Neural cell (in vitro differentiated cells): ENCODE results near the gene RGS7BP. TPM values are rescaled to one million over a fixed set of nuclear protein-coding genes. Genes with fewer than 3 reads are reported as not detected.

Experiments
- H2AFZ ChIP-seq: fragments of 200-600, 300-800 bp; sonication (generic), shearing (Covaris generic); 2 replicates; pipeline ENCODE4 v1.6.0; 2014; ENCODE audit warnings: low read depth, mild to moderate bottlenecking, antibody characterized with exemption, low read length, moderate library complexity
- H3F3A ChIP-seq: fragments of 200-600 bp; shearing (Covaris generic); 2 replicates; pipeline ENCODE4 v1.6.1; 2016; ENCODE audit warnings: mild to moderate bottlenecking, moderate library complexity, mixed read lengths, antibody characterized with exemption, low read length; ENCODE audit not compliant: insufficient read depth, poor library complexity, severe bottlenecking
- H3K27ac ChIP-seq: fragments of 200-600, 300-800 bp; sonication (generic), shearing (Covaris generic); 2 replicates; pipeline ENCODE4 v1.5.1; 2014; ENCODE audit warnings: mild to moderate bottlenecking, low read length, moderate library complexity
- H3K27me3 ChIP-seq: fragments of 300-800, 200-600 bp; sonication (generic), shearing (Covaris generic); 2 replicates; pipeline ENCODE4 v1.6.0; 2014; ENCODE audit warnings: mild to moderate bottlenecking, low read depth, low read length, moderate library complexity; ENCODE audit not compliant: insufficient read depth
- H3K36me3 ChIP-seq: fragments of 300-800, 200-600 bp; sonication (generic), shearing (Covaris generic); 2 replicates; pipeline ENCODE4 v1.5.1; 2014; ENCODE audit warnings: mild to moderate bottlenecking, antibody characterized with exemption, low read length, moderate library complexity; ENCODE audit not compliant: insufficient read depth
- H3K4me2 ChIP-seq: fragments of 300-800, 200-600 bp; sonication (generic), shearing (Covaris generic); 2 replicates; pipeline ENCODE4 v1.6.0; 2014; ENCODE audit warnings: mild to moderate bottlenecking, low read length
- H3K4me3 ChIP-seq: fragments of 300-800, 200-600 bp; sonication (generic), shearing (Covaris generic); 2 replicates; pipeline ENCODE4 v1.5.1; 2014; ENCODE audit warnings: mild to moderate bottlenecking, low read length, moderate library complexity
- H3K79me2 ChIP-seq: fragments of 200-600 bp; shearing (Covaris generic); replicated peaks from 2 replicates; pipeline ENCODE4 v1.6.0; 2014; ENCODE audit warnings: mild to moderate bottlenecking, low read length, moderate library complexity; ENCODE audit not compliant: insufficient read depth
- H3K9ac ChIP-seq: fragments of 300-800, 200-600 bp; sonication (generic), shearing (Covaris generic); 2 replicates; pipeline ENCODE4 v1.6.1; 2016; ENCODE audit warnings: mild to moderate bottlenecking, low read length, mixed read lengths
- H3K9me2 ChIP-seq: fragments of 200-600 bp; shearing (Covaris generic); 2 replicates; pipeline ENCODE4 v1.6.1; 2016; ENCODE audit warnings: mild to moderate bottlenecking, low read length, mixed read lengths; ENCODE audit not compliant: insufficient read depth
- H3K9me3 ChIP-seq: fragments of 200-600, 300-800 bp; sonication (generic), shearing (Covaris generic); 2 replicates; pipeline ENCODE4 v1.6.1; 2016; ENCODE audit warnings: mild to moderate bottlenecking, mixed run types, low read length, moderate library complexity, mixed read lengths
- H4K20me1 ChIP-seq: fragments of 200-600 bp; shearing (Covaris generic); 2 replicates; pipeline ENCODE4 v1.6.1; 2016; ENCODE audit warnings: mild to moderate bottlenecking, mixed run types; ENCODE audit not compliant: insufficient read depth
- CTCF ChIP-seq: fragments of 450-650 bp; IDR thresholded peaks from 2 replicates; pipeline ENCODE4 v1.5.1; 2014; ENCODE audit warnings: antibody characterized with exemption, mild to moderate bottlenecking, moderate library complexity; ENCODE audit not compliant: poor library complexity, severe bottlenecking
- EP300 ChIP-seq: fragments of 450-650 bp; conservative IDR thresholded peaks from 2 replicates; pipeline ENCODE4 v1.6.1; 2014; ENCODE audit warnings: antibody characterized with exemption, mild to moderate bottlenecking, moderate library complexity; ENCODE audit not compliant: poor library complexity, severe bottlenecking
- EZH2 ChIP-seq: fragments of 200-600, 300-800 bp; shearing (Covaris generic), sonication (generic); IDR thresholded peaks from 2 replicates; pipeline ENCODE4 v1.6.1; 2014; ENCODE audit warnings: antibody characterized with exemption, low read length, borderline replicate concordance, mild to moderate bottlenecking; ENCODE audit not compliant: insufficient read depth, poor library complexity, severe bottlenecking
- MXI1 ChIP-seq: fragments of 450-650 bp; conservative IDR thresholded peaks from 2 replicates; pipeline ENCODE4 v1.6.1; 2014; ENCODE audit warnings: antibody characterized with exemption, mild to moderate bottlenecking; ENCODE audit not compliant: poor library complexity, severe bottlenecking
- POLR2AphosphoS5 ChIP-seq: IDR thresholded peaks from 2 replicates; pipeline ENCODE4 v1.6.1; 2012
- RAD21 ChIP-seq: fragments of 450-650 bp; conservative IDR thresholded peaks from 2 replicates; pipeline ENCODE4 v1.6.1; 2014; ENCODE audit warnings: antibody characterized with exemption, mild to moderate bottlenecking, moderate library complexity
- SMC3 ChIP-seq: fragments of 450-650 bp; conservative IDR thresholded peaks from 2 replicates; pipeline ENCODE4 v1.6.1; 2014; ENCODE audit warnings: antibody characterized with exemption, mild to moderate bottlenecking, moderate library complexity; ENCODE audit not compliant: poor library complexity
- TAF1 ChIP-seq: IDR thresholded peaks from 2 replicates; pipeline ENCODE4 v1.6.1; 2012; ENCODE audit warnings: low read depth
- polyA plus RNA-seq: library from polyadenylated mRNA; depleted of rRNA; stranded (reverse); fragments of >200 nt; gene quantifications from 2 replicates; pipeline ENCODE4 v1.2.3, GENCODE V29; 2014
- TF ChIP-seq, protein P1 (sequence below): IDR thresholded peaks from 2 replicates; pipeline ENCODE4 v1.6.1; 2012; ENCODE audit warnings: borderline replicate concordance

RGS7BP gene
- polyA plus RNA-seq, 1 donor from 2014 or later = 9.5 TPM

GRCh38 chr5:64518793-64519192 lies 13.0 kb downstream of the RGS7BP start:
- no peak overlapping the region for H3K9ac ChIP-seq
- TF ChIP-seq SMC3 (no peak), POLR2AphosphoS5 (no peak), MXI1 (no peak), EP300 (no peak), TAF1 (no peak), CTCF (no peak), RAD21 (no peak), EZH2 (no peak)
- TF ChIP-seq, protein P1, sequence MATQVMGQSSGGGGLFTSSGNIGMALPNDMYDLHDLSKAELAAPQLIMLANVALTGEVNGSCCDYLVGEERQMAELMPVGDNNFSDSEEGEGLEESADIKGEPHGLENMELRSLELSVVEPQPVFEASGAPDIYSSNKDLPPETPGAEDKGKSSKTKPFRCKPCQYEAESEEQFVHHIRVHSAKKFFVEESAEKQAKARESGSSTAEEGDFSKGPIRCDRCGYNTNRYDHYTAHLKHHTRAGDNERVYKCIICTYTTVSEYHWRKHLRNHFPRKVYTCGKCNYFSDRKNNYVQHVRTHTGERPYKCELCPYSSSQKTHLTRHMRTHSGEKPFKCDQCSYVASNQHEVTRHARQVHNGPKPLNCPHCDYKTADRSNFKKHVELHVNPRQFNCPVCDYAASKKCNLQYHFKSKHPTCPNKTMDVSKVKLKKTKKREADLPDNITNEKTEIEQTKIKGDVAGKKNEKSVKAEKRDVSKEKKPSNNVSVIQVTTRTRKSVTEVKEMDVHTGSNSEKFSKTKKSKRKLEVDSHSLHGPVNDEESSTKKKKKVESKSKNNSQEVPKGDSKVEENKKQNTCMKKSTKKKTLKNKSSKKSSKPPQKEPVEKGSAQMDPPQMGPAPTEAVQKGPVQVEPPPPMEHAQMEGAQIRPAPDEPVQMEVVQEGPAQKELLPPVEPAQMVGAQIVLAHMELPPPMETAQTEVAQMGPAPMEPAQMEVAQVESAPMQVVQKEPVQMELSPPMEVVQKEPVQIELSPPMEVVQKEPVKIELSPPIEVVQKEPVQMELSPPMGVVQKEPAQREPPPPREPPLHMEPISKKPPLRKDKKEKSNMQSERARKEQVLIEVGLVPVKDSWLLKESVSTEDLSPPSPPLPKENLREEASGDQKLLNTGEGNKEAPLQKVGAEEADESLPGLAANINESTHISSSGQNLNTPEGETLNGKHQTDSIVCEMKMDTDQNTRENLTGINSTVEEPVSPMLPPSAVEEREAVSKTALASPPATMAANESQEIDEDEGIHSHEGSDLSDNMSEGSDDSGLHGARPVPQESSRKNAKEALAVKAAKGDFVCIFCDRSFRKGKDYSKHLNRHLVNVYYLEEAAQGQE = no peak

GRCh38 chr5:64519263-64519662 lies 13.4 kb downstream of the RGS7BP start:
- Histone ChIP-seq H3K36me3 (no peaks in the 10 kb centered on the region), H3K79me2 (no peaks in the 10 kb centered on the region), H3F3A (no peaks in the 10 kb centered on the region), H2AFZ (no peak overlapping the region), H3K9me3 (no peaks in the 10 kb centered on the region), H3K4me3 (no peak overlapping the region), H3K9me2 (no peaks in the 10 kb centered on the region), H3K4me2 (no peak overlapping the region), H3K27ac (no peak overlapping the region), H4K20me1 (no peaks in the 10 kb centered on the region), H3K27me3 (no peaks in the 10 kb centered on the region), H3K9ac (no peak overlapping the region)
- no peak for TF ChIP-seq TAF1
- no peak for TF ChIP-seq POLR2AphosphoS5
- TF ChIP-seq EZH2 = no peak
- no peak for TF ChIP-seq CTCF
- no peak for TF ChIP-seq SMC3
- TF ChIP-seq, protein P1 = no peak
- TF ChIP-seq EP300 = no peak
- TF ChIP-seq MXI1 = no peak
- TF ChIP-seq RAD21 = no peak

More at GRCh38 chr5:64518793-64519192, 13.0 kb downstream of the RGS7BP start:
- no peaks in the 10 kb centered on the region for H3K9me3 ChIP-seq
- H3K36me3 ChIP-seq = no peaks in the 10 kb centered on the region
- H3K27me3 ChIP-seq = no peaks in the 10 kb centered on the region
- H3K79me2 ChIP-seq = no peaks in the 10 kb centered on the region
- H3F3A ChIP-seq = no peaks in the 10 kb centered on the region
- H4K20me1 ChIP-seq = no peaks in the 10 kb centered on the region
- no peaks in the 10 kb centered on the region for H3K9me2 ChIP-seq
- no peak overlapping the region for H3K4me2 ChIP-seq
- no peak overlapping the region for H2AFZ ChIP-seq
- H3K4me3 ChIP-seq = no peak overlapping the region
- H3K27ac ChIP-seq = no peak overlapping the region
